Kidney (tissue), 14 donors: ENCODE measurements around the gene TSBP1. TPM values are rescaled to one million over a fixed set of nuclear protein-coding genes. Genes with fewer than 3 reads are reported as not detected.
"Not testable (repeated sequence)": the region's sequence is repeated elsewhere in the genome, so short reads cannot be mapped to it uniquely, and the experiment has no call there.

Experiments used
- DNase-seq, 5 donors: peaks; one replicate each; pipeline ENCODE4 v3.0.0-alpha.2; 2013 to 2020
- FAIRE-seq: peaks from 2 replicates; lab custom pipeline; 2012; peaks lifted over from hg19 to GRCh38; lab: Jason Lieb, UNC
- H3K27ac ChIP-seq, 2 donors: one replicate each; pipeline ENCODE4 v1.7.0; 2013; ENCODE audit warnings: low read depth in 2 of 2, low read length in 2 of 2, inconsistent platforms in 1 of 2
- H3K27me3 ChIP-seq: one replicate; pipeline ENCODE4 v1.7.1; 2013; ENCODE audit warnings: low read length, inconsistent platforms; ENCODE audit not compliant: control insufficient read depth, insufficient read depth
- H3K36me3 ChIP-seq, 3 donors: one replicate each; pipeline versions ENCODE4 v1.7.0 to v1.7.1; 2013; ENCODE audit warnings: low read length in 3 of 3, control low read depth in 1 of 3, inconsistent platforms in 1 of 3; ENCODE audit not compliant: insufficient read depth in 3 of 3, control insufficient read depth in 2 of 3
- H3K4me1 ChIP-seq, 3 donors: one replicate each; pipeline versions ENCODE4 v1.7.0 to v1.7.1; 2013; ENCODE audit warnings: low read length in 3 of 3, inconsistent platforms in 1 of 3, low read depth in 1 of 3; ENCODE audit not compliant: control insufficient read depth in 2 of 3, insufficient read depth in 2 of 3
- H3K4me3 ChIP-seq, 3 donors: one replicate each; pipeline versions ENCODE4 v1.7.0 to v1.8.1; 2013; ENCODE audit warnings: low read length in 3 of 3, control low read depth in 1 of 3, inconsistent platforms in 1 of 3
- H3K9ac ChIP-seq, 3 donors: one replicate each; pipeline versions ENCODE4 v1.7.0 to v1.7.1; 2013; ENCODE audit warnings: low read length in 3 of 3, control low read depth in 1 of 3, inconsistent platforms in 1 of 3
- H3K9me3 ChIP-seq, 3 donors: one replicate each; pipeline versions ENCODE4 v1.7.0 to v1.7.1; 2013; ENCODE audit warnings: low read length in 3 of 3, control low read depth in 1 of 3, inconsistent platforms in 1 of 3; ENCODE audit not compliant: control insufficient read depth in 2 of 3, insufficient read depth in 1 of 3
- intact Hi-C: fragments of 100-400 bp; cut with DNase I; formaldehyde crosslinking; loops from one replicate; pipeline ENCODE4 v1.11.1; 2022
- polyA plus RNA-seq: library from polyadenylated mRNA; stranded (reverse); fragments of 350-450 nt; fragmentation: Illumina TruSeq; extraction: RNeasy Lipid Tissue Mini Kit (QIAGEN cat#74804); gene quantifications from one replicate; pipeline ENCODE4 v1.2.3, GENCODE V29; 2014; ENCODE audit warnings: low read depth, low replicate concordance; ENCODE audit not compliant: insufficient read depth
- total RNA-seq: library from RNA; stranded (reverse); fragmentation: NEBNext Ultra II Directional; extraction: Animal tissue kit (Norgen Biotek cat#: 25700); gene quantifications from one replicate; pipeline ENCODE4 v1.2.1, GENCODE V29; 2021
- TF ChIP-seq, protein P1 (sequence below): IDR thresholded peaks from 3 replicates; pipeline ENCODE4 v1.5.1; 2012; ENCODE audit warnings: mild to moderate bottlenecking, moderate library complexity, borderline replicate concordance; ENCODE audit not compliant: insufficient read depth; ENCODE audit errors: extremely low read depth
- donor health status: control.
- donor health status: control.
- donor health status: control.
- donor health status: control.
- donor health status: control.
- donor health status: DM: yes; HTN: yes; CAD: no.
- donor health status: Normal renal cell carcinoma (clear cell type).

TSBP1 gene
- total and polyA plus RNA-seq, 2 donors from 2014 or later, result not detected

DNA sequence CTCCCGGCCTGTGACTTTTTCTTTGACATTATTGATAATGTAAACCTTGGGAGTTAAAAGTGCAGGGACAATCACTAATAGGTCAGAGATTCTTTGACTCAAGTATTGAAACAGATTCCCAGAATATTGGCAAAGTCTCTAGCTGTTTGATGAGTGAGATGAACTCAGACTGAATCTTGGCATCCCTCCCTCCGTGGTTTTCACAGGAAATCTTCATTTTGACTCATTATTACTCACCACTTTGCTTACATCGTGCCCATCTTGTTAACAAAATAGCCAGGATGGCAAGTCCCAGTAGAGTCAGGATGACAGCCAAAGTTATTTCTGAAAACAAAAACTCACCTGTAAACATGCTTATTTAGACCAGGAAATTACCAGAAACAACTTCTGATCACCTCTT lies 2.0 kb downstream of the TSBP1 start:
- no peak overlapping the region for H3K4me3 ChIP-seq
- no peak overlapping the region for H3K27ac ChIP-seq
- H3K27me3 ChIP-seq, result no peaks in the 10 kb centered on the region
- TF ChIP-seq, protein P1, sequence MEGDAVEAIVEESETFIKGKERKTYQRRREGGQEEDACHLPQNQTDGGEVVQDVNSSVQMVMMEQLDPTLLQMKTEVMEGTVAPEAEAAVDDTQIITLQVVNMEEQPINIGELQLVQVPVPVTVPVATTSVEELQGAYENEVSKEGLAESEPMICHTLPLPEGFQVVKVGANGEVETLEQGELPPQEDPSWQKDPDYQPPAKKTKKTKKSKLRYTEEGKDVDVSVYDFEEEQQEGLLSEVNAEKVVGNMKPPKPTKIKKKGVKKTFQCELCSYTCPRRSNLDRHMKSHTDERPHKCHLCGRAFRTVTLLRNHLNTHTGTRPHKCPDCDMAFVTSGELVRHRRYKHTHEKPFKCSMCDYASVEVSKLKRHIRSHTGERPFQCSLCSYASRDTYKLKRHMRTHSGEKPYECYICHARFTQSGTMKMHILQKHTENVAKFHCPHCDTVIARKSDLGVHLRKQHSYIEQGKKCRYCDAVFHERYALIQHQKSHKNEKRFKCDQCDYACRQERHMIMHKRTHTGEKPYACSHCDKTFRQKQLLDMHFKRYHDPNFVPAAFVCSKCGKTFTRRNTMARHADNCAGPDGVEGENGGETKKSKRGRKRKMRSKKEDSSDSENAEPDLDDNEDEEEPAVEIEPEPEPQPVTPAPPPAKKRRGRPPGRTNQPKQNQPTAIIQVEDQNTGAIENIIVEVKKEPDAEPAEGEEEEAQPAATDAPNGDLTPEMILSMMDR, result no peak
- FAIRE-seq (no peak), DNase-seq (no peak)
- no peaks in the 10 kb centered on the region for H3K36me3 ChIP-seq
- H3K9me3 ChIP-seq, result no peaks in the 10 kb centered on the region
- intact Hi-C loops, result no loop called here
- H3K9ac ChIP-seq, result no peak overlapping the region
- H3K4me1 ChIP-seq, result no peaks in the 10 kb centered on the region

DNA sequence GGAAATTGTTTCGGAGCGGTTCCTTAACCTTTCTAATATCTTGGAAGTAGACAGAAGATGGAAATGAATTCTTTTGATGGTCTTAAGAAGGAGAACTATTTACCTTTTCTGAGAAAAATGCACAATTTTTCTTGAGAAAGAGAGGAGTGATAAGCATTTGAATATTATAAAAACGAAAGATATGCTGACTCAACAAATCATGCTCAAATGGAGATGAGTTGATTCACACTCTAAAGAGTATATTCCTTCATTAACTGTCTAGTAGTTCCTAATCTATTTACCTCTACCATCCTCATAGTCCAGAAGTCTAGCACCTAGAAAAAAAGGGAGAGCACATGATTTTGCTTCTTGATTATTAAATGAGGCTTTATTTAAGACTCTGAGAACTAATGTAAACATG lies 4.1 kb downstream of the TSBP1 start:
- FAIRE-seq (no peak), DNase-seq (no peak)
- Histone ChIP-seq H3K9me3 (no peaks in the 10 kb centered on the region), H3K27ac (no peak overlapping the region), H3K27me3 (no peaks in the 10 kb centered on the region), H3K36me3 (no peaks in the 10 kb centered on the region), H3K4me1 (no peaks in the 10 kb centered on the region), H3K9ac (no peak overlapping the region), H3K4me3 (no peak overlapping the region)
- intact Hi-C loops, result no loop called here
- TF ChIP-seq, protein P1, result no peak

DNA sequence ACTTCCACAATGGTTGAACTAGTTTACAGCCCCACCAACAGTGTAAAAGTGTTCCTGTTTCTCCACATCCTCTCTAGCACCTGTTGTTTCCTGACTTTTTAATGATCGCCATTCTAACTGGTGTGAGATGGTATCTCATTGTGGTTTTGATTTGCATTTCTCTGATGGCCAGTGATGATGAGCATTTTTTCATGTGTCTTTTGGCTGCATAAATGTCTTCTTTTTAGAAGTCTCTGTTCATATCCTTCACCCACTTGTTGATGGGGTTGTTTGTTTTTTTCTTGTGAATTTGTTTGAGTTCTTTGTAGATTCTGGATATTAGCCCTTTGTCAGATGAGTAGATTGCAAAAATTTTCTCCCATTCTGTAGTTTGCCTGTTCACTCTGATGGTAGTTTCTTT lies 12.5 kb downstream of the TSBP1 start:
- DNase-seq, H3K27me3 ChIP-seq, H3K9me3 ChIP-seq, H3K4me3 ChIP-seq, H3K36me3 ChIP-seq, H3K9ac ChIP-seq, H3K27ac ChIP-seq, intact Hi-C loops, H3K4me1 ChIP-seq, FAIRE-seq: not testable (repeated sequence)

DNA sequence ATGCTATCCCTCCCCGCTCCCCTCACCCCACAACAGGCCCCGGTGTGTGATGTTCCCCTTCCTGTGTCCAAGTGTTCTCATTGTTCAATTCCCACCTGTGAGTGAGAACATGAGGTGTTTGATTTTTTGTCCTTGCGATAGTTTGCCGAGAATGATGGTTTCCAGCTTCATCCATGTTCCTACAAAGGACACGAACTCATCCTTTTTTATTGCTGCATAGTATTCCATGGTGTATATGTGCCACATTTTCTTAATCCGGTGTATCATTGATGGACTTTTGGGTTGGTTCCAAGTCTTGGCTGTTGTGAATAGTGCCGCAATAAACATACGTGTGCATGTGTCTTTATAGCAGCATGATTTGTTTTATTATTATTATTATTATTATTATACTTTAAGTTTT lies 13.2 kb downstream of the TSBP1 start:
- DNase-seq, intact Hi-C loops, H3K4me1 ChIP-seq, H3K9me3 ChIP-seq, H3K9ac ChIP-seq, H3K27ac ChIP-seq, H3K36me3 ChIP-seq, FAIRE-seq, H3K27me3 ChIP-seq, H3K4me3 ChIP-seq: not testable (repeated sequence)

DNA sequence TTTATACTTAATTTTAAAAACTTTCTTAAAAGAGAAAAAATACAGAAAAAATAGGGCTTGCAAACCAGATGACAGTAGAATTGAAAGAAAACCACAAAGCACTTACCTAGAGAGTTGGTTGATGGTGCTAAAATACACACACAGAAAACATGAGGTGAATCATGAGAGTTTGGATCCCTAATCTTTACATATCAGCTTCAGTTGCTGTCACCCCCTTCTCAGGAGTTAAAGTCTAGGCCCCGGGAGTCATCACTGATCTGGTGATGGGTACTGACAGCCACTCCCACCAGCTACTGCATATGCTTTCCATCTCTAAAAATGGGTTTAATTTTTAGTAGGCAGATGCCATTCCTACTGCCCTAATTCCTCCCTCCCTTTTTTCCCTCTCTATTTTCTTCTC lies 16.7 kb downstream of the TSBP1 start:
- FAIRE-seq, result no peak
- intact Hi-C loops, result no loop called here
- no peaks in the 10 kb centered on the region for H3K27me3 ChIP-seq
- TF ChIP-seq, protein P1, result no peak
- H3K4me1 ChIP-seq, result no peaks in the 10 kb centered on the region
- H3K9ac ChIP-seq, result no peak overlapping the region
- no peak for DNase-seq
- H3K27ac ChIP-seq, result no peak overlapping the region
- no peak overlapping the region for H3K4me3 ChIP-seq
- H3K36me3 ChIP-seq, result no peaks in the 10 kb centered on the region
- H3K9me3 ChIP-seq, result no peaks in the 10 kb centered on the region
